HepG2 (cell line): Measurements from ENCODE around the gene CCDC83.

Source experiments
- HOXA5 ChIP-seq: sonication (generic); formaldehyde crosslinking; IDR thresholded peaks from 2 replicates; pipeline ENCODE4 v1.4.0; 2020; ENCODE audit warnings: missing genetic modification reagents
- NRL ChIP-seq: sonication (generic); formaldehyde crosslinking; IDR thresholded peaks from 2 replicates; pipeline ENCODE4 v1.5.0; 2020; ENCODE audit warnings: missing genetic modification reagents, mild to moderate bottlenecking, moderate library complexity, borderline replicate concordance
- POLR2A ChIP-seq, 2 experiments: IDR thresholded peaks; 2 replicates each; pipeline ENCODE4 v1.6.1; 2011; ENCODE audit warnings: low read depth in 2 of 2, low read length in 2 of 2, mild to moderate bottlenecking in 1 of 2, moderate library complexity in 1 of 2; ENCODE audit not compliant: insufficient read depth in 1 of 2
- ZNF329 ChIP-seq: sonication (generic); formaldehyde crosslinking; IDR thresholded peaks from 2 replicates; pipeline ENCODE4 v1.9.0; 2021; ENCODE audit warnings: low read depth, mild to moderate bottlenecking, missing genetic modification reagents
- TF ChIP-seq, protein P1 (sequence below): sonication (generic); formaldehyde crosslinking; IDR thresholded peaks from 2 replicates; pipeline ENCODE4 v1.5.0; 2020; ENCODE audit warnings: mild to moderate bottlenecking, missing genetic modification reagents, moderate library complexity

DNA sequence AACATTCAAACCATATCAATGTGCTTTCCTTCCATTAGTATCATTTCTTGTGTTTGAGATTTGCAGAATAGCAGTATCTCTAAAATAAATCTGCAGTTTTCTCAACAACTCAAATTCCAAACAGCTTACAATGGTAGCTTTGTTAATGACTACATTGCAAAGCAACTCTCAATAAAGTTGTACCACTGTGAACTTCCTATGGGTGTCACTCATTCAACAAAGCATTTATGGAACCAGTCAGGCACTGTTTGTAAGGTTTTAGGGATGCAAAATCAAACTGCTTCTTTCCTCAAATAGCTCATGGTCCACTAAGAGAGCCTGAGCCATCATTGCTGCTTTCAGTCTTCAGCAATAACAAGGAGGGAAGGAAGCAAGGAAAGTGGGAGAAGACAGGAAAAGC lies 91.0 kb downstream of the CCDC83 start:
- no peak for TF ChIP-seq HOXA5
- TF ChIP-seq POLR2A (IDR thresholded peaks at IDR 0.05; ENCODE audit: insufficient read depth in 1 of 2, low read depth in 2 of 2, low read length in 2 of 2), result no peak
- TF ChIP-seq NRL (CRISPR knock-in tag), result no peak
- no peak for TF ChIP-seq ZNF329 (CRISPR knock-in tag)
- TF ChIP-seq, protein P1, sequence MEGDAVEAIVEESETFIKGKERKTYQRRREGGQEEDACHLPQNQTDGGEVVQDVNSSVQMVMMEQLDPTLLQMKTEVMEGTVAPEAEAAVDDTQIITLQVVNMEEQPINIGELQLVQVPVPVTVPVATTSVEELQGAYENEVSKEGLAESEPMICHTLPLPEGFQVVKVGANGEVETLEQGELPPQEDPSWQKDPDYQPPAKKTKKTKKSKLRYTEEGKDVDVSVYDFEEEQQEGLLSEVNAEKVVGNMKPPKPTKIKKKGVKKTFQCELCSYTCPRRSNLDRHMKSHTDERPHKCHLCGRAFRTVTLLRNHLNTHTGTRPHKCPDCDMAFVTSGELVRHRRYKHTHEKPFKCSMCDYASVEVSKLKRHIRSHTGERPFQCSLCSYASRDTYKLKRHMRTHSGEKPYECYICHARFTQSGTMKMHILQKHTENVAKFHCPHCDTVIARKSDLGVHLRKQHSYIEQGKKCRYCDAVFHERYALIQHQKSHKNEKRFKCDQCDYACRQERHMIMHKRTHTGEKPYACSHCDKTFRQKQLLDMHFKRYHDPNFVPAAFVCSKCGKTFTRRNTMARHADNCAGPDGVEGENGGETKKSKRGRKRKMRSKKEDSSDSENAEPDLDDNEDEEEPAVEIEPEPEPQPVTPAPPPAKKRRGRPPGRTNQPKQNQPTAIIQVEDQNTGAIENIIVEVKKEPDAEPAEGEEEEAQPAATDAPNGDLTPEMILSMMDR, result peak; percentile 38
